Measurements from ENCODE around the gene FBXO28. TPM values are rescaled to one million over a fixed set of nuclear protein-coding genes. Genes with fewer than 3 reads are reported as not detected.
"Not testable (repeated sequence)": the region's sequence is repeated elsewhere in the genome, so short reads cannot be mapped to it uniquely, and the experiment has no call there.

FBXO28 gene
- total RNA-seq, 1 donor from 2014 or later, result 32.0 TPM

- H3K4me1 ChIP-seq, result no peaks in the 10 kb centered on the region
- no peak overlapping the region for H3K27ac ChIP-seq
- H3K36me3 ChIP-seq, result no peaks in the 10 kb centered on the region
- intact Hi-C loops (cut with DNase I), result no loop called here
- no peak for TF ChIP-seq CTCF (IDR thresholded peaks at IDR 0.05)
- no peak overlapping the region for H3K4me3 ChIP-seq
- H3K9me3 ChIP-seq, result no peaks in the 10 kb centered on the region
- H3K27me3 ChIP-seq (ENCODE audit: low read depth), result no peaks in the 10 kb centered on the region
- DNase-seq (no peak), ATAC-seq (no peak)
These were observed 45.3 kb upstream of the FBXO28 start for GRCh38 chr1:224068458-224069072.

- H3K36me3 ChIP-seq, result no peaks in the 10 kb centered on the region
- no peak for TF ChIP-seq CTCF (IDR thresholded peaks at IDR 0.05)
- H3K27ac ChIP-seq, result no peak overlapping the region
- no peaks in the 10 kb centered on the region for H3K4me1 ChIP-seq
- no peaks in the 10 kb centered on the region for H3K27me3 ChIP-seq (ENCODE audit: low read depth)
- intact Hi-C loops (cut with DNase I), result no loop called here
- no peak overlapping the region for H3K4me3 ChIP-seq
- no peak for DNase-seq
- H3K9me3 ChIP-seq, result no peaks in the 10 kb centered on the region
- ATAC-seq, result no peak
These were observed 44.8 kb upstream of the FBXO28 start for GRCh38 chr1:224069138-224069537.

GRCh38 chr1:224070521-224070920 is 43.4 kb upstream of the FBXO28 start:
- Histone ChIP-seq H3K27ac (no peak overlapping the region), H3K9me3 (no peaks in the 10 kb centered on the region), H3K27me3 (ENCODE audit: low read depth) (no peaks in the 10 kb centered on the region), H3K4me1 (no peaks in the 10 kb centered on the region), H3K36me3 (no peaks in the 10 kb centered on the region), H3K4me3 (no peak overlapping the region)
- TF ChIP-seq CTCF (IDR thresholded peaks at IDR 0.05), result no peak
- intact Hi-C loops (cut with DNase I), result no loop called here
- no peak for DNase-seq
- no peak for ATAC-seq

- ATAC-seq (no peak), DNase-seq (no peak)
- Histone ChIP-seq H3K36me3 (no peaks in the 10 kb centered on the region), H3K27me3 (ENCODE audit: low read depth) (no peaks in the 10 kb centered on the region), H3K4me3 (no peak overlapping the region), H3K27ac (no peak overlapping the region), H3K4me1 (no peaks in the 10 kb centered on the region), H3K9me3 (no peaks in the 10 kb centered on the region)
- no peak for TF ChIP-seq CTCF (IDR thresholded peaks at IDR 0.05)
- intact Hi-C loops (cut with DNase I), result no loop called here
These were observed 37.5 kb upstream of the FBXO28 start for GRCh38 chr1:224076407-224076806.

- H3K27me3 ChIP-seq (ENCODE audit: low read depth); ATAC-seq; H3K27ac ChIP-seq; DNase-seq; H3K4me1 ChIP-seq; H3K36me3 ChIP-seq; intact Hi-C loops (cut with DNase I); H3K9me3 ChIP-seq; H3K4me3 ChIP-seq: not testable (repeated sequence)
These were observed 34.3 kb upstream of the FBXO28 start for GRCh38 chr1:224079644-224080043.

- no peak overlapping the region for H3K27ac ChIP-seq
- intact Hi-C loops (cut with DNase I), result no loop called here
- no peaks in the 10 kb centered on the region for H3K4me1 ChIP-seq
- peaks cover 2% of the 10 kb centered on the region for H3K27me3 ChIP-seq (ENCODE audit: low read depth)
- DNase-seq (no peak), ATAC-seq (no peak)
- no peaks in the 10 kb centered on the region for H3K36me3 ChIP-seq
- H3K9me3 ChIP-seq, result no peaks in the 10 kb centered on the region
- H3K4me3 ChIP-seq, result no peak overlapping the region
- no peak for TF ChIP-seq CTCF (IDR thresholded peaks at IDR 0.05)
These were observed 33.7 kb upstream of the FBXO28 start for GRCh38 chr1:224080115-224080774.
